B cell (primary cell): ENCODE data around the gene MSH3. TPM values are rescaled to one million over a fixed set of nuclear protein-coding genes. Genes with fewer than 3 reads are reported as not detected.

ENCODE experiments used
- ATAC-seq: fragments of 200-7000 bp; cut with Tn5 transposase; one replicate; pipeline ENCODE4 v1.10.0; 2021; ENCODE audit warnings: low read depth, mild to moderate bottlenecking, moderate number of reproducible peaks, moderate library complexity
- CTCF ChIA-PET: fragments of 350-600 bp; sonication (Branson Sonifier 250); formaldehyde crosslinking; loops from one replicate; lab custom pipeline; 2021; ENCODE audit warnings: antibody characterized with exemption, inconsistent platforms; lab: Charles Lee
- POLR2A ChIA-PET: fragments of 350-600 bp; sonication (Branson Sonifier 250); formaldehyde crosslinking; loops from one replicate; lab custom pipeline; 2021; ENCODE audit warnings: antibody characterized with exemption; lab: Charles Lee
- DNase-seq: peaks from one replicate; pipeline ENCODE4 v3.0.0; 2013
- H2AFZ ChIP-seq: 2 replicates; pipeline ENCODE4 v1.6.1; 2012; ENCODE audit warnings: mild to moderate bottlenecking, low read depth, low read length; ENCODE audit not compliant: insufficient read depth, poor library complexity, severe bottlenecking
- H3K27ac ChIP-seq, 2 donors: 1 replicate in 1 of 2; 2 replicates in 1 of 2; pipeline ENCODE4 v1.5.1; 2012 to 2013; ENCODE audit warnings: low read length in 2 of 2, mild to moderate bottlenecking in 2 of 2, moderate library complexity in 1 of 2
- H3K27me3 ChIP-seq, 4 experiments: fragments of 200-600 bp in 1 of 4; sonication (generic) in 1 of 4; replicated peaks in 1 of 4; 1 replicate in 2 of 4; 2 replicates in 2 of 4; pipeline versions ENCODE4 v1.6.1 to v1.7.0; 2013 to 2016; ENCODE audit warnings: low read length in 3 of 4, mild to moderate bottlenecking in 2 of 4, mixed read lengths in 1 of 4, moderate library complexity in 1 of 4; ENCODE audit not compliant: insufficient read depth in 4 of 4, control insufficient read depth in 3 of 4; ENCODE audit errors: control extremely low read depth in 1 of 4
- H3K36me3 ChIP-seq, 2 experiments: replicated peaks in 1 of 2; 1 replicate in 1 of 2; 2 replicates in 1 of 2; pipeline versions ENCODE4 v1.6.1 to v1.7.1; 2013; ENCODE audit warnings: low read length in 1 of 2; ENCODE audit not compliant: insufficient read depth in 2 of 2, control insufficient read depth in 1 of 2; ENCODE audit errors: control extremely low read depth in 1 of 2, extremely low read depth in 1 of 2
- H3K4me1 ChIP-seq, 2 donors: fragments of 200-600 bp in 1 of 2; sonication (generic) in 1 of 2; 1 replicate in 1 of 2; 2 replicates in 1 of 2; pipeline versions ENCODE4 v1.5.1 to v1.6.1; 2013 to 2017; ENCODE audit warnings: low read length in 2 of 2; ENCODE audit not compliant: control insufficient read depth in 2 of 2, insufficient read depth in 2 of 2
- H3K4me2 ChIP-seq: replicated peaks from 2 replicates; pipeline ENCODE3; 2012; ENCODE audit warnings: mild to moderate bottlenecking, low read depth, low read length; ENCODE audit not compliant: poor library complexity, severe bottlenecking
- H3K4me3 ChIP-seq, 5 experiments: fragments of 200-600 bp in 1 of 5; sonication (generic) in 1 of 5; 1 replicate in 3 of 5; 2 replicates in 2 of 5; pipeline versions ENCODE4 v1.5.1 to v1.7.0; 2011 to 2016; ENCODE audit warnings: low read length in 4 of 5, mild to moderate bottlenecking in 4 of 5, low read depth in 2 of 5, control low read depth in 1 of 5, moderate library complexity in 1 of 5; ENCODE audit not compliant: insufficient read depth in 1 of 5; ENCODE audit errors: control extremely low read depth in 1 of 5, extremely low read depth in 1 of 5
- H3K79me2 ChIP-seq: fragments of 200-600 bp; sonication (generic); one replicate; pipeline ENCODE4 v1.6.0; 2016; ENCODE audit warnings: low read length; ENCODE audit not compliant: control insufficient read depth, insufficient read depth
- H3K9ac ChIP-seq: fragments of 200-600 bp; sonication (generic); 2 replicates; pipeline ENCODE4 v1.6.1; 2017; ENCODE audit warnings: mild to moderate bottlenecking, low read length, moderate library complexity
- H3K9me3 ChIP-seq, 3 donors: one replicate each; pipeline versions ENCODE4 v1.6.1 to v1.7.1; 2013; ENCODE audit warnings: low read length in 2 of 3; ENCODE audit not compliant: control insufficient read depth in 2 of 3, insufficient read depth in 1 of 3; ENCODE audit errors: control extremely low read depth in 1 of 3
- H4K20me1 ChIP-seq: 2 replicates; pipeline ENCODE4 v1.6.0; 2012; ENCODE audit warnings: mild to moderate bottlenecking, low read length; ENCODE audit not compliant: insufficient read depth, control insufficient read depth, poor library complexity, severe bottlenecking
- H3K27ac Mint-ChIP-seq: one replicate; pipeline ENCODE4 v1.8.0; 2021; ENCODE audit warnings: mixed read lengths
- H3K27me3 Mint-ChIP-seq: one replicate; pipeline ENCODE4 v1.8.0; 2021; ENCODE audit warnings: mixed read lengths
- H3K4me1 Mint-ChIP-seq: one replicate; pipeline ENCODE4 v1.8.0; 2021; ENCODE audit warnings: mixed read lengths
- H3K4me3 Mint-ChIP-seq: one replicate; pipeline ENCODE4 v1.8.0; 2021; ENCODE audit warnings: mixed read lengths
- H3K9me3 Mint-ChIP-seq: one replicate; pipeline ENCODE4 v1.8.0; 2022; ENCODE audit warnings: mixed read lengths; ENCODE audit not compliant: insufficient read depth
- CTCF ChIP-seq: fragments of 200-600 bp; IDR thresholded peaks from one replicate; pipeline ENCODE4 v1.8.0; 2022; ENCODE audit warnings: antibody characterized with exemption, mild to moderate bottlenecking
- EZH2 ChIP-seq: IDR thresholded peaks from 2 replicates; pipeline ENCODE4 v1.6.1; 2012; ENCODE audit warnings: borderline replicate concordance, low read depth, mild to moderate bottlenecking, moderate library complexity, low read length; ENCODE audit not compliant: insufficient read depth, poor library complexity, severe bottlenecking
- WGBS: methylation state at CpG from one replicate; pipeline ENCODE4 v1.1.5; 2013; ENCODE audit warnings: missing lambda C conversion rate; ENCODE audit not compliant: insufficient coverage; 5-methylcytosine and 5-hydroxymethylcytosine counted together
- intact Hi-C: fragments of 100-400 bp; cut with micrococcal nuclease; formaldehyde crosslinking; loops from one replicate; pipeline ENCODE4 v1.10.0; 2022
- polyA plus RNA-seq: library from polyadenylated mRNA; depleted of rRNA; stranded (reverse); fragments of >200 nt; gene quantifications from 2 replicates; pipeline ENCODE4 v1.2.3, GENCODE V29; 2012
- total RNA-seq, 2 donors: library from RNA; stranded (reverse); fragments of 120-200 nt in 1 of 2; gene quantifications; 1 replicate in 1 of 2; 2 replicates in 1 of 2; pipeline versions ENCODE4 v1.2.3 to v1.2.4, GENCODE V29; 2013 to 2022

Gene MSH3
- total and polyA plus RNA-seq, 2 donors (not counting 1 experiment from before 2014, with no cell fraction given) = 3.5 to 26.3 TPM

- Mint-ChIP-seq H3K4me1 (peaks cover 2% of the 10 kb centered on the region), H3K9me3 (no peaks in the 10 kb centered on the region), H3K27ac (no peak overlapping the region), H3K27me3 (no peaks in the 10 kb centered on the region), H3K4me3 (no peak overlapping the region)
- no peaks in the 10 kb centered on the region for H3K27me3 ChIP-seq
- POLR2A ChIA-PET = no interaction called here
- H3K36me3 ChIP-seq = no peaks in the 10 kb centered on the region
- no peak overlapping the region for H3K4me3 ChIP-seq
- no peak overlapping the region for H3K4me2 ChIP-seq
- intact Hi-C loops = no loop called here
- CTCF ChIA-PET = no interaction called here
- no peaks in the 10 kb centered on the region for H3K4me1 ChIP-seq
- no peak for DNase-seq
- H3K9ac ChIP-seq = no peak overlapping the region
- H3K9me3 ChIP-seq = no peaks in the 10 kb centered on the region
- WGBS = 96% methylated on average over 3 of the region's 3 CpGs
- H3K27ac ChIP-seq = no peak overlapping the region
- no peaks in the 10 kb centered on the region for H4K20me1 ChIP-seq
- no peaks in the 10 kb centered on the region for H3K79me2 ChIP-seq
- ATAC-seq = no peak
- no peak overlapping the region for H2AFZ ChIP-seq
- no peak for TF ChIP-seq CTCF
- no peak for TF ChIP-seq EZH2
These were observed 229.8 kb downstream of the MSH3 start for GRCh38 chr5:80884086-80884813.

DNA sequence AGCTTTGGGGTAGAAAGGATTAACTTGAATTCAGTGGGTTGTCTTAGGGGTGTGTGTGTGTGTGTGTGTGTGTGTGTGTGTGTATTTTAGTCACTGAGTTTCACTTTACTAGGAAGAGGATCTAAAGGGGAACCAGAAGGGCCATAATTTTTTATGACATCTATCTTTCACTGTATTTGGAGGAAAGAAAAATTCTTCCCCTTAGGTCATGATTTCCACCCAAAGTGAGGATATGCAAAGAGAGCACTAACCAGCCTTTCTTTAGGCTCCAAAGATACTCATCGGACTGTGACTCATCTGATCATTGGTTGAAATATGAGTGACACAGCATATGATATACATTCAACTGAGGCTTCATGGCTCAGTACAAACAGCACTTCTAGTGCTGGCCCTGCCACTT lies 230.5 kb downstream of the MSH3 start:
- no peaks in the 10 kb centered on the region for H3K4me1 ChIP-seq
- H3K27me3 ChIP-seq = no peaks in the 10 kb centered on the region
- Mint-ChIP-seq H3K4me3 (no peak overlapping the region), H3K27me3 (no peaks in the 10 kb centered on the region), H3K27ac (no peak overlapping the region), H3K9me3 (no peaks in the 10 kb centered on the region), H3K4me1 (peaks cover 2% of the 10 kb centered on the region)
- no peaks in the 10 kb centered on the region for H4K20me1 ChIP-seq
- POLR2A ChIA-PET = no interaction called here
- no peak overlapping the region for H3K4me3 ChIP-seq
- H3K9ac ChIP-seq = no peak overlapping the region
- H3K79me2 ChIP-seq = no peaks in the 10 kb centered on the region
- H3K27ac ChIP-seq = no peak overlapping the region
- intact Hi-C loops = no loop called here
- 100% methylated on average over 1 of the region's 1 CpG for WGBS
- no peaks in the 10 kb centered on the region for H3K9me3 ChIP-seq
- no peak overlapping the region for H3K4me2 ChIP-seq
- CTCF ChIA-PET = no interaction called here
- H3K36me3 ChIP-seq = no peaks in the 10 kb centered on the region
- TF ChIP-seq CTCF (no peak), EZH2 (no peak)
- no peak for ATAC-seq
- DNase-seq = no peak
- H2AFZ ChIP-seq = no peak overlapping the region
